ENCODE measurements around the gene PFN4.

Gene PFN4

GRCh38 chr2:24075915-24076848, 47.0 kb downstream of the PFN4 start, which contains the start of gene SF3B6:
Gene SF3B6 (minus strand): TSS chr2:24076326. CDS start chr2:24076229, 97 bp downstream.
- no peak for TF ChIP-seq CTCF (conservative IDR thresholded peaks at IDR 0.05; ENCODE audit: low read depth)
- H3K27ac ChIP-seq: peak within 1 kb of the TSS; percentile 90
- DNase-seq (ENCODE audit: low spot score): peak; percentile 97
- POLR2A ChIA-PET (ENCODE audit: low non-redundant PET): interaction anchor here (0.5 to 1.0 kb wide), 3 partner anchors 30 to 149 kb away, joined by 3 to 6 read pairs (median 3); partner anchors contain the start of gene ATAD2B
- CTCF ChIA-PET: interaction anchor here (0.6 to 1.6 kb wide), 3 partner anchors 97 to 150 kb away, joined by 3 to 5 read pairs (median 4); partner anchors contain the start of gene ATAD2B

- no peak overlapping the region for H3K27ac ChIP-seq
- POLR2A ChIA-PET (ENCODE audit: low non-redundant PET): no interaction called here
- CTCF ChIA-PET: no interaction called here
- DNase-seq (ENCODE audit: low spot score): no peak
- no peak for TF ChIP-seq CTCF (conservative IDR thresholded peaks at IDR 0.05; ENCODE audit: low read depth)
Measured at GRCh38 chr2:24075259-24075658, 47.9 kb downstream of the PFN4 start.

GRCh38 chr2:24073816-24074215, 49.3 kb downstream of the PFN4 start:
- ChIA-PET CTCF (no interaction called here), POLR2A (ENCODE audit: low non-redundant PET) (no interaction called here)
- no peak for DNase-seq (ENCODE audit: low spot score)
- no peak overlapping the region for H3K27ac ChIP-seq
- no peak for TF ChIP-seq CTCF (conservative IDR thresholded peaks at IDR 0.05; ENCODE audit: low read depth)

- CTCF ChIA-PET: no interaction called here
- DNase-seq (ENCODE audit: low spot score): no peak
- POLR2A ChIA-PET (ENCODE audit: low non-redundant PET): no interaction called here
- TF ChIP-seq CTCF (conservative IDR thresholded peaks at IDR 0.05; ENCODE audit: low read depth): no peak
- H3K27ac ChIP-seq: no peak overlapping the region
Measured at GRCh38 chr2:24072259-24072658, 50.9 kb downstream of the PFN4 start.

GRCh38 chr2:24065341-24065740, 57.8 kb downstream of the PFN4 start:
- H3K27ac ChIP-seq: no peak overlapping the region
- POLR2A ChIA-PET (ENCODE audit: low non-redundant PET): no interaction called here
- CTCF ChIA-PET: interaction anchor here (0.6 kb wide), 1 partner anchor 274 kb away, joined by 5 read pairs; no protein-coding TSS in a partner anchor
- no peak for DNase-seq (ENCODE audit: low spot score)
- TF ChIP-seq CTCF (conservative IDR thresholded peaks at IDR 0.05; ENCODE audit: low read depth): no peak

Measured in RWPE1 (cell line).